ENCODE results near the gene ABCC6. TPM values are rescaled to one million over a fixed set of nuclear protein-coding genes. Genes with fewer than 3 reads are reported as not detected.
"Not testable (repeated sequence)": the region's sequence is repeated elsewhere in the genome, so short reads cannot be mapped to it uniquely, and the experiment has no call there.

The ABCC6 gene
- polyA plus RNA-seq = not detected

DNA sequence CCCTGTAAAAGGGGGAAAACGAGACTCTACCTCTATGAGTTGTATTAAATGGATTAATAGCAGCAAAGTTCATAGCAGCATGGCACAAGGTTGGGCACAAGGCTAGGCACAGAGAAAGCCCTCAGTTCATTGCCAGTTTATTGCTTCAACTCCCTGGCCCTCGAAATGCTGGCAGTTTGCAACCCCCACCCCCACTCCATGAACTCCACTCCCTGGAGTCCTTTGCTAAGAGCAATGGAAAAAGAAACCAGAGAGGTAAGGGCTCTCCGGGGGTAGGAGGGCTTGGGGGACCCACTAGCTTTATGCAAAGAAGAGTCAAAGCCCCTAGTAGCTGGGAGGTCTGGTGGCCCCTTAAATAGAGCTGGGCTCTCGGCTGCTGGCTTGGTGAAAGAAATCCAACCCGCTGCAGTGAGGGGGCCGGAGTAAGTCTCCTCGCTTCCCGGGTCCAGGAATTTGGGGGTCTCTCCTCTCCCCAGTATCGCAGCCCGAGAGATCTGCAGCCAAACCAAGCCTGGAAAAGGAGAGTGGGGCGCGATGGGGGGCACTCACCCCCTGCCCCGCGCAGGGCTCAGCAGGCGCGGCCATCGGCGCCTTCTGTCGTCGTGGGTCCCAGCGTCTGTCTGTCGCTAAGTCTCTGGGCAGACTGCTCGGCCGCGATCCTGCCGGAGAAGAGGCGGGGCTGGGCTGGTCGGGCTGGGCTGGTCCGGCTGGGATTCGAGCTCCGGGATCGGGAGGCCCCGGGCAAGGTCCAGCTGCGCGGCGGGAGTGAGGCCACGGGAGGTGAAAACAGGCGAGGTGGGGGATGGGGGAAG, at the start of gene ABCC6:
TSS of gene ABCC6 (minus strand) at position 645 of the 812 bp plus-strand sequence. CDS start at position 585, 60 bp downstream.
- not testable (repeated sequence) for H3K36me3 Mint-ChIP-seq, H3K27ac Mint-ChIP-seq, H3K4me3 Mint-ChIP-seq, H3K27me3 Mint-ChIP-seq, H3K9me3 Mint-ChIP-seq, H3K4me1 Mint-ChIP-seq

DNA sequence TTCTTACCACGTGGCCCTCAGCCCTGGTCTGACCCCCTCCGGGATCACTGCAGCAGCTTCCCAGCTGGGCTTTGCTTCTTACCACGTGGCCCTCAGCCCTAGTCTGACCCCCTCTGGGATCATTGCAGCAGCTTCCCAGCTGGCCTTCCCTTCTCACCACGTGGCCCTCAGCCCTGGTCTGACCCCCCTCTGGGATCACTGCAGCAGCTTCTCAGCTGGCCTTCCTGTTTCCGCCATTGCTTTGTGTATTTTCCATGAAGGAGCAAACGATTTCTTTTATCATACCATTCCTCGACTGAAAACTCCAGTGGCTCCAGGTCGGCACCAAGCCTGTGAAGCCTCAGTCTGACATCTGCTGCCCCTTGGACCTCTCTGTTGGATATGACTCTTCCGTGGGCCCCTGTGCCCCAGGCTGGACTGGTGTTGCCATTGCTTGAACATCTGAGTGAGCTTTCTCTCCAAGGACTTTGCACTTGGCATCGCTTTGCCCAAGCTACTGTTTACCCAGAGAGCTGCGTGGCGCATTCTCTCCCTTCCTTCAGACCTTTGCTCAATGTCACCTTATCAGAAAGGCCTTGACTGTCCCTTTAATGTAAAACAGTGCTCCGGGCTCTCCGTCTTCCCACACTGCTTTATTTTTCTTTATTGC, 49.4 kb upstream of the ABCC6 start:
- H3K27me3 Mint-ChIP-seq, H3K4me1 Mint-ChIP-seq, H3K36me3 Mint-ChIP-seq, H3K4me3 Mint-ChIP-seq, H3K9me3 Mint-ChIP-seq, H3K27ac Mint-ChIP-seq: not testable (repeated sequence)

DNA sequence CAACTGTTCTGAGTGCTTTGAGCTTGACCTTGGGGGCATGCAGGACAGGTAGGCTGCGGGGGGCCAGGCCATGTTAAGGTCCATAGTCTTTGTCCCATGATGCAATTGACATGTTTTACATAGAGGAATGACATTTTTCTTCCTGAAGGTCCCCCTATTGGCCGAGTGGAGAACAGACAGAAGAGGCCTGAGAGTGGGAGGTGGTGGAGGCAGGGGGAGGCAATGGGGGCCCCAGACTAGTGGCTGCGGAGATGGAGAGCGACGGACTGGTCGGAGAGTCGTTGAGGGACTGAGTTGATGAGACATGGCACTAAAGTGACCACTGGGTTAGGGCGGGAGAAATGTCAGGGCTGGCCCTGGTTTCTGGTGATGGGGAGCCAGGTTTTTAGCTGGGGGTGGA, 48.4 kb upstream of the ABCC6 start:
- H3K27me3 Mint-ChIP-seq, H3K27ac Mint-ChIP-seq, H3K9me3 Mint-ChIP-seq, H3K4me3 Mint-ChIP-seq, H3K36me3 Mint-ChIP-seq, H3K4me1 Mint-ChIP-seq: not testable (repeated sequence)

DNA sequence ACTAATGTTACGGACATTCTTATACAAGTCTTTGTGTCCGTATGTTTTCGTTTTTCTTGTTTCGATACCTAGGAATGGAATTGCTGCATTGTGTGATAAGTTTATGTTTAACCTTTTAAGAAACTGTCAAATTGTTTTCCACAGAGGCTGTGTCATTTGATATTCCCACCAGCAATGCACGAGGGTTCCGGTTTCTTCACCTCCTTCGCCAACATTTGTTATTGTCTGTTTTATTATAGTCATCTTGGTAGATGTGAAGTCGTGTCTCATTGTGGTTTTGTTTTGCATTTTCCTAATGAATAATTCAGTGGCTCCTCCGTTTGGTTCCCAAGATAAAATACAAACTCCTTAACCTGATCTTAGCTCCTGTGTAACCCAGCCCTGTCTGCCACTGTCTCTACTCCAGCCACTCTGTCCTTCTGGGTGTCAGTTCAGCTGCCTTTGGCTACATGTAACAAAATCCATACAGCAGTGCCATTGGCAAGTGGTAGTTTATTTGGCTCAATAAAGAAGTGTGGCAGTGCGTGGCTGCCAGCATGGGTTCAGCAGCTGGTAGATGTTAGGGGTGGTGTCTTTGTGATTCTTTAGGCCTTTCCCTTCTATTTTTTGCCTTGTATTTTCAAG, 45.0 kb upstream of the ABCC6 start:
- not testable (repeated sequence) for H3K27me3 Mint-ChIP-seq, H3K27ac Mint-ChIP-seq, H3K4me3 Mint-ChIP-seq, H3K4me1 Mint-ChIP-seq, H3K36me3 Mint-ChIP-seq, H3K9me3 Mint-ChIP-seq

DNA sequence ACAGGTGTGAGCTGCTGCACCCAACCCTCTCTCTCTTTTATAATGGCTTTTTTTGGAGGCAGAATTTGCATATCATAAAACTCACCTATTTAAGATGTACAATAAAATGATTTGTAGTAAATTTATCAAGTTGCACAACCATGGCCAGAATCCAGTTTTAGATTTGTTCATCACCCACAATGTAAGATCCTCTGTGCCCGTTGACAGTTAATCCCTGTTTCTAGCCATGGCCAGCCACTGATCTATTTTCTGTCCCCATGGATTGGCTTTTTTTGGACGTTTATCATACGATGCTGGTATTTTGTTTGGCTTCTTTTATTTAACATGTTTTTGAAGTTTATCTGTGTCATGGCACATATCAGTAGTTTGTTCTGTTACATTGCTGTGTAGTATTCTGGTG, 44.4 kb upstream of the ABCC6 start:
- not testable (repeated sequence) for H3K9me3 Mint-ChIP-seq, H3K27me3 Mint-ChIP-seq, H3K4me3 Mint-ChIP-seq, H3K4me1 Mint-ChIP-seq, H3K36me3 Mint-ChIP-seq, H3K27ac Mint-ChIP-seq

DNA sequence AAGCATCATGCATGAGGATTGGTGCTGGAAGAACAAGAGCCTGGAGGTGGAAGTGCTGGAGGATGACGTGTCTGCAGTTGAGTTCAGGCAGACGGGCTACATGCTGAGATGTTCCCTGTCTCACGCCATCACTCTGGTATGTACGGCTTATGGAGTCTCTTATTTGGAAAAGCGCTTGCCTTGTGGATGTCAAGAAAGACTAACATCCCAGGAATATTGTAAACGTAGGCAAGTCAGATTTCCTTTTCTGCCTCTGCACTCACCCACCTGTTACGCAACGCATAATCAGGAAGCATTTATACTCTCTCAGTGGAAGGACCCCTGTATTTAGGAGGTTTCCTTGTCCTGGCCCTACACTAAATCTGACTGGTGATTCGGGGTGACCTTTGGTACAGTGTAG, 41.8 kb upstream of the ABCC6 start:
- H3K27ac Mint-ChIP-seq, H3K4me3 Mint-ChIP-seq, H3K27me3 Mint-ChIP-seq, H3K9me3 Mint-ChIP-seq, H3K36me3 Mint-ChIP-seq, H3K4me1 Mint-ChIP-seq: not testable (repeated sequence)

DNA sequence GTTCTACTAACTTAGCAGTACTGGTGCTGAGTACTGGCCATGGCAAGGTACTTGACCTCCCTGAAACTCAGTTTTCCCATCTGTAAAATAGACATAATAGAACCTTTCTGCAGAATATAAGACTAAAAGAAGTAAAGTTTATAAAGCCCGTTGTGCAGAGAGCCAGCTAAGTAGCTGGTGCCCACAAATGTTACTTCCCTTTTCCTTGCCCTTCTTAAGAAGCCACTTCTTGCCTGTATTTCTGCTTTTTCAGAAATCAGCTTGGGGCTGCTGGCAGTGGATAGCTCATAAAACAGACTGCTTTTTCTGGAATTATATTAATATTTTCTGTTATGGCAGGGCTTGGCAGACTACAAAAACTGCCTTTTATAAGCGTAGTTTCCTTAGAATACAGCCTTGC, 40.7 kb upstream of the ABCC6 start:
- H3K27me3 Mint-ChIP-seq, H3K4me3 Mint-ChIP-seq, H3K9me3 Mint-ChIP-seq, H3K4me1 Mint-ChIP-seq, H3K27ac Mint-ChIP-seq, H3K36me3 Mint-ChIP-seq: not testable (repeated sequence)

DNA sequence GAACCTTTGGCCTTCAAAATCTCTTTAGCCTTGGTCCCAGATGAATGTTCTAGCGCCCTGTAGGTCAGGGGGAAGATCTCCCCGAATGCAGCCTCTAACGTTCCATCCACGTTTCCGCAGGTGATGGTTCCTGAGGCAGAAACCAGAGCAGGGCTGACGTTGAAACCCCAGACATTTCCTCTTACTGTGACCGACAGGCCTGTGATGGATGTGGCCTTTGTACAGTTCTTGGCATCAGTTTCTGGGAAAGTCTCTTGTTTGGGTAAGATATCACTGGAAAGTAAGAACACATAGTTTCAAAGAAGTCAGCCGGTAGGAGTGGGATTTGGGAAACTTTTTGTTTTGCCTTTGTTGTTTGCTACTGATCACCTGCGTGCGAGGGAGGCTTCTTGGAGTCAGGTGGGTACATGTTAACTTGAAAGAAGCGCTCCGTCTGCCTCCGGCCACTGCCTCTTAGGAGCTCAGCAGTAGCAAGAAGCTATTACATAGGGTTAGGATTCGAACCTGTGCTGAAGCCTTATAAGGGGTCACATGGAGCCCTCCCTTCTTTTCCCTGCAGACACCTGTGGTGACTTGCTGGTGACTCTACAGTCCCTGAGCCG, 39.8 kb upstream of the ABCC6 start:
- H3K4me3 Mint-ChIP-seq, H3K27me3 Mint-ChIP-seq, H3K9me3 Mint-ChIP-seq, H3K27ac Mint-ChIP-seq, H3K4me1 Mint-ChIP-seq, H3K36me3 Mint-ChIP-seq: not testable (repeated sequence)

DNA sequence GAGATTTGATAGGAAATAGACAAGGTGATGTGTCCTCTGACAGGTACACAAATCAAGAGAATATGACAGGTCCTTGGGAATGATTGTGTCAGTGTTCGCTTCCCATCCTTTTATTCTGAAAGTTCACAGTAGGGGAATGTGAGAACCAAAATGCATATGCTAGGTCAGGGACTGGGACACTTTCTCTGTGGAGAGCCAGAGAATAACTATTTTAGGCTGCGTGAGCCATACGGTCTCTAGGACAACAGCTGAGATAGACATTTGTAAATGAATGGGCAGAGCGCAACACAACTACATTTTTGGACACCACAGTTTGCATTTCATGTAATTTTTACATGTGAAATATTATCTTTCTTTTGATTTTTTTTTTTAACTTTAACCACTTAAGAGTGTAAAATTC, 36.7 kb upstream of the ABCC6 start:
- not testable (repeated sequence) for H3K27ac Mint-ChIP-seq, H3K9me3 Mint-ChIP-seq, H3K27me3 Mint-ChIP-seq, H3K4me1 Mint-ChIP-seq, H3K36me3 Mint-ChIP-seq, H3K4me3 Mint-ChIP-seq

DNA sequence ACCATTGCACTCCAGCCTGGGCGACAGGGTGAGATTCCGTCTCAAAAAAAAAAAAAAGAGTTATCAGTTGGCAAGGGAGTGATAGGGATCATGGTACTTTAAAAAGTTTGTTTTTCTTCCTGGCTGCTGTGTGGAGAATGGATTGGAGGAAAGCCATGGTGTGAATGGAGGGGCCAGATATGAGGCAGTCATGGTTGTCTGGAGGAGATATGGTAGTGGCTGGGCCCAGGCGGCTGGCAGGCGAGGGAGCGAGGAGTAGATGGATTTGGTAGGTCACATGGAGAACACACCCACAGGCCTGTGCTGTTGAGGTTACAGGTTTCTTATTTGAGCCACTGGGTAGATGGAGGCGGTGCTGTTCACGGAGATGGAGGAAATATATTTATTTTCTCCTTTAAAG, 35.5 kb upstream of the ABCC6 start:
- H3K9me3 Mint-ChIP-seq, H3K27me3 Mint-ChIP-seq, H3K4me1 Mint-ChIP-seq, H3K4me3 Mint-ChIP-seq, H3K36me3 Mint-ChIP-seq, H3K27ac Mint-ChIP-seq: not testable (repeated sequence)

DNA sequence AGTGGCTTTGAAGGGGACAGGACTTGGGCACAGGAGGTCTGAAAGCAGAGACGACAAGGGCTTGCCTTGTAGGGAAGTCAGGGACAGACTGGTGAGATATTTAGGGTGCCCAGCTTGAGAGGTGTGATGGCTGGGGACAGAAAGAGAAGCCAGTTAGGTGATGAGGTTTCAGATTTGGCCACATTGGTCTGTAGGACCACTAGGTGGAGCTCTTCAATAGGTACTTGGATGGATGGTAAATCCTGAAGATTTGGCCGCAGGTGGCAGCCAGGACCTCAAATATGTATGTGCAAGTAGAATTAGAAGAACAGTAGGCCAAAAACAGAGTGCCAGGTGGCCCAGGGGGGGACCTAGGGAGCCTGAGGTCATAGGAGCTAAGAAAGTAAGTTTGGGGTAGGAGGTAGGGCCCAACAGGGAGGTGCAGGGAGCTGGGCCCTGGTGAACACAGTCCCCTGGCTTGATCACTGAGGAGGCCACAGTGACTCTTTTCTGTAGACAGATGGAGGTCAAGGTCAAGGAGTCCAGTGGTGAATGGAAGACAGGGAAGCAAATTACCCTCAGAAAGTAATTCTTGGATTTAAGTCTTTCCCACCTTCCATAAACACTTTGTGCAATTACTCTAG, 34.1 kb upstream of the ABCC6 start:
- H3K36me3 Mint-ChIP-seq, H3K4me1 Mint-ChIP-seq, H3K9me3 Mint-ChIP-seq, H3K27me3 Mint-ChIP-seq, H3K27ac Mint-ChIP-seq, H3K4me3 Mint-ChIP-seq: not testable (repeated sequence)

DNA sequence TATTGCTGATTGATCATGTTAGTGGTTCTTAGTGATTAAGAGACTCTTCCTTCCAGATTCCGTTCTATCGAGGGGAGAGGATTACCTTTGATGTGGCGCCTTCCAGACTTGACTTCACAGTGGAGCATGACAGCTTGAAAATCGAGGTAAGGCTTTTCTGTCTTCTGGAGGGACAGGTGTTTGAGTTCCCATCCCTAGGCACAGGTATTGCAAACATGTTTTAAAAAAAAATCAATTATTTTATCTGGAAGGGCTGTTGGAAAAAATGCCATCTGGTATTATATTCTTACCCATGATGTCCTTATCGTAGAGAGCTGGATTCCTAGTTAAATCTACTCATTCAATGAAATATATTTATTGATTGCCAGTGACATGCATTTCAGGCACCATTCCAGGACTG, 29.1 kb upstream of the ABCC6 start:
- not testable (repeated sequence) for H3K9me3 Mint-ChIP-seq, H3K27me3 Mint-ChIP-seq, H3K27ac Mint-ChIP-seq, H3K4me1 Mint-ChIP-seq, H3K36me3 Mint-ChIP-seq, H3K4me3 Mint-ChIP-seq

DNA sequence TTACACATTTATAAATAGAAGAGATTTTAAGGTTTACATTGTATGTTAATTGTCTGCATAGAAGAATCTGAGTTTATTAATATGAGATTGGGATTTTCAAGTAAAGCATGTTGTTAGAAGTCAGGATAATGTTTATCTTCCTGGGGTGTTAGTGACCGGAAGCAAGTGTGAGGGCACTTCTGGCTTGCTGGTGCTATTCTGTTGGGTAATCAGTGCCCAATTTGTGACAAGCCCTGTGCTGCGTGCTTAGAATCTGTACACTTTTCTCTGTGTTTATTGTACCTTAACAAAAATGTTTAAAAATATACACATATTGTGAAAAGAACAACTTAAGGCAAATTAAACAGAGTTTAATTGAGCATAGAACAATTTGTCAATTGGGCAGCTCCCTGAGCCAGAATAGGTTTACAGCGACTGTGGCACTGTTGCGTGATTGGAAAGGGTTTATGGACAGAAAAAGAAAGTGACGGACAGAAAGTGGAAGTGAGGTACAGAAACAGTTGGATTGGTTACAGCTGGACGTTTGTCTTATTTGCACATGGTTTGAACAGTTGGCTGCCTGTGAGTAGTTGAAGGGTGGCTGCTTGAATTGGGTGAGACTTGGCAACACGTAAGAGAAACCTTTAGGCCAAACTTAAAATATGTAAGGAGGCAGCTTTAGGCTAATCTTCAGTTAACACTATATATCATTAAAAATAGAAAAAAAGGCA, 26.5 kb upstream of the ABCC6 start:
- H3K4me3 Mint-ChIP-seq, H3K27ac Mint-ChIP-seq, H3K36me3 Mint-ChIP-seq, H3K4me1 Mint-ChIP-seq, H3K9me3 Mint-ChIP-seq, H3K27me3 Mint-ChIP-seq: not testable (repeated sequence)

DNA sequence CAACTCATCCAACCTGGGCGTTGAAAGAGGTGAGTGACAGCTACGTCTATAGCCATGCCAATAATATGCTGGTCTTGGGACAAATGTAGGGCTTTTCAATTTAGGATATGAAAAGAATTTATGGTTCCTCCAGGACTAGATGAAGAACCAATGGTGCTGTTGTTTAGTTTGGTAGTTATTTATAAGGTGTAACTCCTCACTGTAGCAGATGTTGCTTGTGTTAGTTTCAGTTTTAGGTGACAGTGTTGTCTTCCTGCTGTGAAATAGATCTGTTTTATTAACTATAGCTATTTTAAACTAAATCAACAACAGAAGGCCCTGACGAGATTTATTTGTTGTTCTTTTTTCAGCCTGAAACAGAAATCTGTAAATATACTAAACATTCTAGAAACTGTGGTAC, 24.1 kb upstream of the ABCC6 start:
- H3K27me3 Mint-ChIP-seq, H3K4me1 Mint-ChIP-seq, H3K27ac Mint-ChIP-seq, H3K9me3 Mint-ChIP-seq, H3K36me3 Mint-ChIP-seq, H3K4me3 Mint-ChIP-seq: not testable (repeated sequence)

DNA sequence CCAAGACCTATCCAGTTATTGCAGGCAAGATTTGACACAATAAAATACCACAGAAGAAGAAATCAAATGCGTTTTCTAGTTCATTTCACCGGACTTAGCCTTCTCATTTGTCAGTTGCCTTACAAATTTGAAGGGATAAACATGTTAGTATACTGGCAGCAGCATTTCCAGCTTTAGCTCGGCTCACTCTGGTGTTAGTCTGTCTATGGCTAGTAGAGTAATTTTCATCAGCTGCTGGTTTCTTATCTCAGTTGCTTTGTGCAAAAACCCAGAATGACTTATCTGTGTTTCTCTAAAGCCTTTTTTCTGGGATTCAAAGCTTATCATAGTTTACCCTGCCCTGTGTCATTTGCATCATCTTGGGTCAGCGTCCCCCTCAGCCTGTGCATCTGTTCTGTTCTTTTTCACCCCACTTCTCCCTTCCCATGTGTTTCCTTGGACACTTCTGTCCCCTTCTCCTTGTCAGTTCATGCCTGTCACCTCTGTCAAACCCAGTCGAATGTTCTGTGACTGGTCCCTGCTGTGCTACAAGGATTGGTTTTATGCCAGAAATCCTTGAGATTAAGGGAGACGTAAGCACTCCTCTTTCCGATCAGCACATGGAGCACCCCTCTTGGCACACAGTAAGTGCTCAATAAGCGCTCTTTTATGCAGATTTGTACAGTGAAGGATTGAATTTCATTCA, 23.4 kb upstream of the ABCC6 start:
- H3K27me3 Mint-ChIP-seq, H3K36me3 Mint-ChIP-seq, H3K27ac Mint-ChIP-seq, H3K9me3 Mint-ChIP-seq, H3K4me1 Mint-ChIP-seq, H3K4me3 Mint-ChIP-seq: not testable (repeated sequence)

Measured in IgD-negative memory B cell (primary cell).